Endothelial cell of hepatic sinusoid (primary cell): ENCODE measurements around the gene ZC3H8.
"Not testable (repeated sequence)": the region's sequence is repeated elsewhere in the genome, so short reads cannot be mapped to it uniquely, and the experiment has no call there.

Source experiments
- in situ Hi-C: cut with HindIII; loops from 2 replicates; pipeline ENCODE4 v1.10.0; 2017; ENCODE audit warnings: low sequenced_read_pairs

Gene ZC3H8

DNA sequence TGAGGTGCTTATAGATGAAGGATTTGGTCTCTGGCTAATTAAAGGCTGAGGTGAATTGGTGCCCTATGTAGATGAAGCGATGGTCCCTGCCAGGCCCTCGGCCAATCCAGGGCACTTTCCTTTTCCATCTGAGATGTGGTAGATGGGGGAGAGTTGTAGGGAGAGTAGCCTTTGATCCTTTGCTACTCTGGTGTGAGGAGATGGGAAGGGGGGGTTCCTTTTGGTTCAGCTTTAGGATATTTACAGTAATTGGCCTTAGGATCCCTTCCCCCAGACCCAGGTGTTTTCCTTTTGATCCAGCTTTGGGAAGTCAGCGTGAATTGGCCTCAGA lies 5.4 kb upstream of the ZC3H8 start:
- in situ Hi-C loops, result no loop called here

DNA sequence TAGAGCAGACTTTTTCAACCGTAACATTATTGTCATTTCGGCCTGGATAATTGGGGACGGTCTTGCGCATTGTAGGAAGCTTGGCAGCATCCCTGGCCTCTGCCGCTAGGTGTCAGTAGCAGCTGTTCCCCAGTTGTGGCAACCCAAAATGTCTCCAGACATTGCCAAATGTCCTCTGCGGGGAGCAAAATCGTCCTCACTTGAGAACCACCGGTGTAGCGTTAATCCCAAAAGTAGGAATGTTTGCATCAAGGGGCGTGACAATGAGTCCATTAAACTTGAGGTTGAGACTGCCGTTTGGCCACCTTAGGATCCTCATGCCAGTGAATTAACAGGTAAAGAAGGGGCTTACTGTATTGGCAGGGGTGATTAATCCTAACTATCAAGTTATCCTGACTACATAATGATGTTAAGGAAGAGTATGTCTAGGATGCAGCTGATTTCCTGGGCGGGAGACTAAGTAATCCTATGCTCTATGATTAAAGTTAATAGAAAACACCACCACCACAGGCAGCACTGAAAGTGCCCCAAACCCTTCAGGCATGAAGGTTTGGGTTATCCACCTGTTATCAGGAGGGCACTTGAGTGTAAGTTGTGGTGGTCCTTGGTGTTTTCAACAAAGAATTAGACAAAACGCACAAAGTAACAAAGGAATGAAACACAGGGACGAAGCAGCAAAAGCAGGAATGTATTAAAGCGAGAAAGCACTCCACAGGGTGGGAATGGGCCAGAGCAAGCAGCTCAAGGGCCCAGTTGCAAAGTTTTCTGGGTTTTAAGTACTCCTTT lies 4.9 kb upstream of the ZC3H8 start:
- in situ Hi-C loops, result no loop called here

DNA sequence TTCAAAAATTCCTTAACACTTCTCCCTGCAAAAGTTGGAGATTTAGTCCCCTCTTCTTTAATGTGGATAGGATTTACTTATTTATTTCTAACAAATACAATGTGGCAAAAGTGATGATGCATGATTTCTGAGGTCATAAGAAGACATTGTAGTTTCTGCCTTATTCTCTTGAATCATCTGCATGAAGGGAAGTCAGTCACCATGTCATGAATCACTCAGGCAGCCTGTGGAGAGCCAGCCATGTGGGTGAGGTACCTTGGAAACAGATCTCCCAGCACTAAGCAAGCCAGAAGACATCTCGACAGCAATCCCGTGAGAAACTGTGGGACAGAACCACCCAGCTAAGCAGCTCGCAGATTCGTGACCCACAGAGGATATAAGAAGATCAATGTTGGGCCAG lies 2.7 kb upstream of the ZC3H8 start:
- in situ Hi-C loops, result no loop called here

GRCh38 chr2:112256654-112257053 lies 1.8 kb upstream of the ZC3H8 start:
- in situ Hi-C loops, result no loop called here

GRCh38 chr2:112255875-112256274 lies 1.0 kb upstream of the ZC3H8 start:
- in situ Hi-C loops, result no loop called here

DNA sequence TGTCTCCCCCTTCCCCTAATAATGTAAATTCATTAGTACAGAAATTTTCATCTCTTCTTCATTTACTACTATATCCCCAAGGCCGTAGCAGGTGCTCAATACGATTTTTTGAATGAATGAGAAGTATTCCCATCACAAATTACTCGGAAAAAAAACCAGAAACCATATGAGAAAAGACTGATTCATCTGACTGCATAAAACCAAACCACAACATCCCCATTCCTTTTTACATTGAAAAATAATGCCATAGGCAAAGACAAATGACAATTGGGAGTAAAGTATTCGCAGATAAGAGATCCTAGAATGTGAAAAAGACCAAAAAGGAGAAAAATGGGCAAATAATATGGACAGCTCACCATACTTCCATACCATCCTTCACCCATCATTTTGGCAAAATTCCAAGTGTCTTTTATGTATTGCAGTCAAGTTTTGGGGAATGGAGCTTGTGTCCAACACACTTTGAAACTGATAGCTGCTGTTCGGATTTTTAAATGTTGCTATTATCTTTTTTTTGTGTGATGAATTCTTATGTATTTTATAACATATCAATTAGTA lies 1.5 kb downstream of the ZC3H8 start:
- in situ Hi-C loops, result no loop called here

DNA sequence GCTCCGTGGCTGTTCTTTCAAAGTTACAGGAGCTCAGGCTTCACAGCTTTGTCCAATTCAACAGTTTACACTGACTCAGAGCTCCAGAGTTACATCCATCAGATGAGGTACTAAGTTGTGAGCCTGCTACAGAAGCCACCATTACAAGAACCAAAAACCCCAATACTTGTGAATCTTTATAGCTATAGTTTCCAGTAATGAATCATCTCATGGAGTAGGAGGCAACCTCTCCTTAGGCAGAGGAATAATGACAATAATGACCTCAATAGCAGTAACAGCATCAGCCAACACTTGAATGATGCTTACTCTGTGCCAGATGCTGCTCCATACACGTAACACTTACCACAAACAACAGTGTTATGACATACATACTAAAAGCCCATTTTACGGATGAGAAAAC lies 3.6 kb downstream of the ZC3H8 start:
- in situ Hi-C loops, result no loop called here

DNA sequence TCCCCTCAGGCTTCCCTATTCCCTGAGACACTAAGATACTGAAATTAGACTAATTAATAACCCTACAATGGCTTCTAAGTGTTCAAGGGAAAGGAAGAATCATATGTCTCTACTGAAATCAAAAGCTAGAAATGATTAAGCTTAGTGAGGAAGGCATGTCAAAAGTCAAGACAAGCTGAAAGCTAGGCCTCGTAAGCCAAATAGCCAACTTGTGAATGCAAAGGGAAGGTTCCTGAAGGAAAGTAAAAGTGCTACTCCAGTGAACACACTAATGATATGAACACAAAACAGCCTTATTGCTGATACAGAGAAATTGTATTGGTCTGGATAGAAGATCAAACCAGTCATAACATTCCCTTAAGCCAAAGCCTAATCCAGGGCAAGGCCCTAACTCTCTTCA lies 10.0 kb downstream of the ZC3H8 start:
- in situ Hi-C loops, result loop anchor here (5.0 kb wide), 2 partner anchors 43 to 97 kb away; no protein-coding TSS in a partner anchor

DNA sequence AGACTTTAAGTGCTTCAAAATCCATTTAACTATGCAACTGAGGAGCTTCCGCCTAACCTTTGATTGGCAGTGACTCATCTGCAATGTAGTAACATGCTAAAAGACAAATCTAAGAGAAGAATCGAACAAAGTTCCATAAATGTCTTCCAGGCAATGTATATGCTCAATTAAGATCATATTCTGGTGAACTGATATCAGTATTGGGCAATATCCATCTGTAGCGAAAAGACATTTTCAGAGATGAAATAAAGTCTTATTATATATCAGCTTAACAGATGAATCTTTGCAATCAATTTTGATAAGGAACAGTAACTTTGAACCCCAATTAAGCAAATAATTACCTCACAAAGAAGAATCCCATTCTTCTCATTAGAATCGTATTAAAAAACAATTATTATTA lies 11.6 kb downstream of the ZC3H8 start:
- in situ Hi-C loops, result loop anchor here (5.0 kb wide), 1 partner anchor 99 kb away; no protein-coding TSS in a partner anchor

DNA sequence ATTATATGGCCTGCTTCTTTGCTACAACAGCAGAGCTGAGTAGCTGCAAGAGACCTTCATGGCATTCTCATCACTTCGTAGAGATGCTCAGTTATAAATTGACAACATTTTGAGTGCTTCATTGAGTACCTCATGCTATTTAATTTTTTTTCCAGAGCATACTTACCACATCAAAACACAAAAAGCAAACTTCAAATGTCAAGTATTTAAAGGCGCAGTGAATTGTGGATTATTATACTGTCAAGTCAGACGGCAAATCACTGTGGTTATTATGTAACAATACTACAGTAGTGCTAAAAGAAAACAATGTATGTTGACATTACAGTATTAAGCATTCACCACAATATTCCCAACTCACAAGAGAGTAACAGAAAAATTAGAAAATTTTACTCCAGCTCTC lies 12.5 kb downstream of the ZC3H8 start:
- in situ Hi-C loops, result loop anchor here (5.0 kb wide), 1 partner anchor 100 kb away; no protein-coding TSS in a partner anchor

DNA sequence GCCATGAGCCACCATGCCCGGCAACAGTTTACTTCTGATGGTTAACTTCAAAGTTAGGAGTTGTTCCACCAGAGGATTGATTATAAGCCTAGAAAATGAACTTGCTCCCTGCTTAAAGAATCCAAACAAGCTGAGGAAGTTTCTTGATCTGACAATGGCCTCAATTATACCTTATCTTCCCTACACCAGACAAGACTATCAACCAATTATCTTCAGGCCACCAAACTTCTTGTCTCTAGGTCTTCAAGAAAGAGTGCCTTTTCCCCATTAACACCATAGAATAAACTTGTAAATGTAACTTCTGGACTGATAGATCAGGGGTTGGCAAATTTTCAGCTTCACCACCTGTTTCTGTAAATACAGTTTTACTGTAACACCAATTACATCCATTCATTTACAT lies 15.0 kb downstream of the ZC3H8 start:
- in situ Hi-C loops, result loop anchor here (5.0 kb wide), 1 partner anchor 102 kb away; no protein-coding TSS in a partner anchor

GRCh38 chr2:112230371-112230770 lies 24.5 kb downstream of the ZC3H8 start:
- in situ Hi-C loops, result no loop called here

- in situ Hi-C loops, result no loop called here
These were observed 25.5 kb downstream of the ZC3H8 start for GRCh38 chr2:112229348-112229747.

GRCh38 chr2:112220831-112221230 lies 34.0 kb downstream of the ZC3H8 start:
- in situ Hi-C loops, result no loop called here

GRCh38 chr2:112220186-112220585 lies 34.7 kb downstream of the ZC3H8 start:
- in situ Hi-C loops, result no loop called here

DNA sequence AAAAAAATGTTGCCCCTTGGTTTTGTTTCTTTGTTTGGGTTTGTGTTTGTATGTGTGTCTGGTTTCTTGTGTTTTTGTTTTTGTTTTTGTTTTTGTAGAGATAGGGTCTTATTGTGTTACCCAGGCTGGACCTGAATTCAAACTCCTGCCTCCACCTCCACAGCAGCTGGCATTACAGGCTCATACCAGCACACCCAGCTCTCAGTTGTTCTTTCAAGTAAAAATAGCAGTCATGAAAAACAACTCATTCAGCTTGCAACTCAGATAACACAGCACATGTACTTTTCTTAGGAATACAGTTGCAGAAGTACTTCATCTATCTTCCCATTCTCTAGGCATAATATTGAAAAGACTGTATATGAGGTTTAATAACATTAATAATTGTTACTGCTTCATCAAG lies 37.0 kb downstream of the ZC3H8 start:
- in situ Hi-C loops, result no loop called here

GRCh38 chr2:112216167-112216566 lies 38.7 kb downstream of the ZC3H8 start:
- in situ Hi-C loops, result no loop called here

DNA sequence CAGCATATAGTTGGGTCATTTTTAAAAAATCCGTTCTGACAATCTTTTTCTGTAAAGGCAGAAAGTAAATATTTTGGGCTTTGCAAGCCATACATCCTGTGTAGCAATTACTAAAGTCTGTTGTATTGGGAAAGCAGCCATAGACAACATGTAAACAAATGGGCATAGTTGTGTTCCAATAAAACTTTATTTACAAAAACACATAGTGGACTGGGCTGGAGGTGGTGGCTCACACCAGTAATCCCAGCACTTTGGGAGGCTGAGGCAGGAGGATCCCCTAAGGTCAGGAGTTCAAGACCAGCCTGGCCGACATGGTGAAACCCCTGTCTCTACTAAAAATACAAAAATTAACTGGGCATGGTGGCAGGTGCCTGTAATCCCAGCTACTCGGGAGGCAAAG lies 46.9 kb downstream of the ZC3H8 start:
- in situ Hi-C loops, result not testable (repeated sequence)

DNA sequence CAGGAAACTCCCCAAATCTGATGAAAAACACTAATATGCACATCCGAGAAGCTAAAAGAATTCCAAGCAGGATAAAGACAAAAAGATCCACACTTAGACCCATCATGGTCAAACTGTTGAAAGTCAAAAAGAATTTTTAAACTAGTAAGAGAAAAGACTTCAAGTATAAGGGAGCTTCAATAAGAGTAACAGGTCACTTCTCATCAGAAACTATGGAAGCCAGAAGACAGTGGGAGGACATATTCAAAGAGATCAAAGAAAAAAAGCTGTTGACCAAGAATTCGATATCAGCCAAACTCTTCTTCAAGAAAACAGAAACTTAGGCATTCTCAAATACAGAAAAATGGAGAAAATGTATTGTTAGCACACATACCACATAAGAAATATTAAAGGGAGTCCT lies 50.4 kb downstream of the ZC3H8 start:
- in situ Hi-C loops, result loop anchor here (5.0 kb wide), 1 partner anchor 43 kb away; no protein-coding TSS in a partner anchor

- in situ Hi-C loops, result loop anchor here (5.0 kb wide), 1 partner anchor 45 kb away; no protein-coding TSS in a partner anchor
These were observed 53.0 kb downstream of the ZC3H8 start for GRCh38 chr2:112201696-112202430.

DNA sequence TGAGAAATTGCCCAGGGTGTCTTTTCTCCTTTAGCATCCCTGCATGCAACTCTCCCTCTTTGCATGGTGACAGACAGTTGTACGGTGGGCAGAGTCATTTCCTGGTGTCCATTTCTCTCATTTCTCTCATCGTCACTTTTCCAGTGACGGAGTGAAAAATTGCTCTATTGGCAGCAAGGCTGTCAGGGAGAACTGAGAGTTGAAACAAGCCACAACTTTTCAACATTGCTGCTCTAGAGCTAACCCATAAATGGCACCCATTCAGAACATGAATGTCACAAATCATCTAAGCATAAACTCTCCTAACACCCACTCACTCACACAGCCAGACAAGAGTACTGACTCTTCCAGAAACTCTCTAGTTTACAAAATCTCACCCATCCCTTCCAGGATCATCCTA lies 55.7 kb downstream of the ZC3H8 start:
- in situ Hi-C loops, result no loop called here

DNA sequence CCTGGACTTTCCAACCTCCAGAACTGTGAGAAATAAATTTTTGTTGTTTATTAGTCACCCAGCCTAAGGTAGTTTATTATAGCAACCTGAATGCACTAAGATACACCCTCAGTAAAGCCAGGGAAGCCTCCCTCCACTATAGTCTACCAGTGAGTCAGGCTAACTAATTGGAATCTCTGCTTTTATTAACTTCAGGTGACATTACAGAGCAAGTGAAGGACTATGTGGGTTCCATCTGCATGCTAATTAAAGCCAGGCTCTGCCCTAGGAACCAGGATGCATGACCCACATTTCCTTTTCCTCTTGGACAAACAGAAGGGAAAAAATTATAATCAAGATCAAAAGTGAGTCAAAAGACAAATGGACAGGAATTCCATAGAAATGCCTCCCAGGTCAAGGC lies 56.1 kb downstream of the ZC3H8 start:
- in situ Hi-C loops, result no loop called here
